ENCODE measurements around the gene HTRA3. TPM values are rescaled to one million over a fixed set of nuclear protein-coding genes. Genes with fewer than 3 reads are reported as not detected.

HTRA3 gene
- total RNA-seq, 1 experiment from 2014 or later, result 0.64 TPM

DNA sequence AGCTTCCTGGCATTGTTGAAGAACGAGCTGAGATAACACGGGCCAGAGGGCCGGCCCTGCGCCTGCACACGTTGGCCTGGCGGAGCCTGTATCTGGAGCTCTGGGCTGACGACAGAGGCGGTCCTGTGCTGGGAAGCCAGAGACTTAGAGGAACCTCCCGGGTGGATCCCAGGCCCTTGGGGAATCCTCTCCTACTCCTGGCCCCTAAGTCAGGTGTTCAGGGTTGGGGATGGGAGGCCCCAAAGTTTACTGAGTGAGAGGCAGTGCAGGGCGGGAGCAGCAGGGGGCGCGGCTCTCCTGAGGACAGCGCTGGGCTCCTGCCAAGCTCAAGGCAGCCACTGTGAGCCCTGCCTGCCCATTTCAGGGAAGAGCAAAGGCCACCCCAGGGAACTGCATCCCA, 2.5 kb upstream of the HTRA3 start:
- peaks cover 8% of the 10 kb centered on the region for H3K4me1 ChIP-seq (ENCODE audit: insufficient read depth, low read length, poor library complexity, severe bottlenecking)
- TF ChIP-seq, protein P1, sequence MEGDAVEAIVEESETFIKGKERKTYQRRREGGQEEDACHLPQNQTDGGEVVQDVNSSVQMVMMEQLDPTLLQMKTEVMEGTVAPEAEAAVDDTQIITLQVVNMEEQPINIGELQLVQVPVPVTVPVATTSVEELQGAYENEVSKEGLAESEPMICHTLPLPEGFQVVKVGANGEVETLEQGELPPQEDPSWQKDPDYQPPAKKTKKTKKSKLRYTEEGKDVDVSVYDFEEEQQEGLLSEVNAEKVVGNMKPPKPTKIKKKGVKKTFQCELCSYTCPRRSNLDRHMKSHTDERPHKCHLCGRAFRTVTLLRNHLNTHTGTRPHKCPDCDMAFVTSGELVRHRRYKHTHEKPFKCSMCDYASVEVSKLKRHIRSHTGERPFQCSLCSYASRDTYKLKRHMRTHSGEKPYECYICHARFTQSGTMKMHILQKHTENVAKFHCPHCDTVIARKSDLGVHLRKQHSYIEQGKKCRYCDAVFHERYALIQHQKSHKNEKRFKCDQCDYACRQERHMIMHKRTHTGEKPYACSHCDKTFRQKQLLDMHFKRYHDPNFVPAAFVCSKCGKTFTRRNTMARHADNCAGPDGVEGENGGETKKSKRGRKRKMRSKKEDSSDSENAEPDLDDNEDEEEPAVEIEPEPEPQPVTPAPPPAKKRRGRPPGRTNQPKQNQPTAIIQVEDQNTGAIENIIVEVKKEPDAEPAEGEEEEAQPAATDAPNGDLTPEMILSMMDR (conservative IDR thresholded peaks at IDR 0.05; ENCODE audit: low read depth, low read length), result peak; percentile 64
- TF ChIP-seq EZH2 (IDR thresholded peaks at IDR 0.05; ENCODE audit: borderline replicate concordance, low read depth, low read length, poor library complexity, severe bottlenecking), result no peak
- POLR2A ChIA-PET (ENCODE audit: low non-redundant PET), result no interaction called here
- H3K9me3 ChIP-seq (ENCODE audit: low read depth, low read length, poor library complexity, severe bottlenecking), result no peaks in the 10 kb centered on the region
- H3K4me3 ChIP-seq (ENCODE audit: low read depth, low read length, poor library complexity, severe bottlenecking), result no peak overlapping the region
- H3K27ac ChIP-seq (ENCODE audit: low read depth, low read length, poor library complexity, severe bottlenecking), result no peak overlapping the region
- peaks cover 25% of the 10 kb centered on the region for H3K27me3 ChIP-seq (replicated peaks; ENCODE audit: insufficient read depth, low read depth, low read length, poor library complexity)
- DNase-seq (ENCODE audit: low spot score), result peak; percentile 56
- no peaks in the 10 kb centered on the region for H3K36me3 ChIP-seq (ENCODE audit: insufficient read depth, low read length, poor library complexity, severe bottlenecking)
- intact Hi-C loops (cut with micrococcal nuclease; ENCODE audit: unreplicated experiment), result no loop called here
- CTCF ChIA-PET, result interaction anchor here (0.9 to 1.0 kb wide), 2 partner anchors 25 to 136 kb away, joined by 3 read pairs; no protein-coding TSS in a partner anchor
- no TSS peak for BruUV-seq (replicated peaks)

DNA sequence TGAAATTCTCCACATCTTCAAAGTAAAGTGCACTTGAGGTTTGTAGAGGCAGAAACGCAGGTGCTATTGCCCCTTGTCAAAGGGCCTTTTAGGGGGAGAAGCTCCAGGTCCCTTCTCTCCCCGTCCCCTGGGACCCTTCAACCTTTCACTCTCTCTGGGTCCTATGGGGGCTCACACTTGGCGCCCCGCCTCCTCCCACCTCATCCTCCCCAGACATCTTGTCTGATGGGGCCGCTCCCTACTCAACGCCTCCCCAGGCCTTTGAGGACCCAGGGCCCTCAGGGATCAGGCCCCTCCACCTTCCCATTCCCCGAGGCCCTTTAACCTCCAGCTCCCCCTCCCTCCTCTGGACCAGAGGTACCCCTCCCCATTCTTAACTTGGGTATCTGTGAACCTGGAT, 1.3 kb upstream of the HTRA3 start:
- Histone ChIP-seq H3K27ac (ENCODE audit: low read depth, low read length, poor library complexity, severe bottlenecking) (no peak overlapping the region), H3K9me3 (ENCODE audit: low read depth, low read length, poor library complexity, severe bottlenecking) (no peaks in the 10 kb centered on the region), H3K36me3 (ENCODE audit: insufficient read depth, low read length, poor library complexity, severe bottlenecking) (no peaks in the 10 kb centered on the region), H3K27me3 (replicated peaks; ENCODE audit: insufficient read depth, low read depth, low read length, poor library complexity) (peaks cover 25% of the 10 kb centered on the region), H3K4me3 (ENCODE audit: low read depth, low read length, poor library complexity, severe bottlenecking) (no peak overlapping the region), H3K4me1 (ENCODE audit: insufficient read depth, low read length, poor library complexity, severe bottlenecking) (peaks cover 8% of the 10 kb centered on the region)
- ChIA-PET CTCF (no interaction called here), POLR2A (ENCODE audit: low non-redundant PET) (no interaction called here)
- DNase-seq (ENCODE audit: low spot score), result no peak
- TF ChIP-seq, protein P1 (conservative IDR thresholded peaks at IDR 0.05; ENCODE audit: low read depth, low read length), result no peak
- TF ChIP-seq EZH2 (IDR thresholded peaks at IDR 0.05; ENCODE audit: borderline replicate concordance, low read depth, low read length, poor library complexity, severe bottlenecking), result no peak
- intact Hi-C loops (cut with micrococcal nuclease; ENCODE audit: unreplicated experiment), result no loop called here
- no TSS peak for BruUV-seq (replicated peaks)

DNA sequence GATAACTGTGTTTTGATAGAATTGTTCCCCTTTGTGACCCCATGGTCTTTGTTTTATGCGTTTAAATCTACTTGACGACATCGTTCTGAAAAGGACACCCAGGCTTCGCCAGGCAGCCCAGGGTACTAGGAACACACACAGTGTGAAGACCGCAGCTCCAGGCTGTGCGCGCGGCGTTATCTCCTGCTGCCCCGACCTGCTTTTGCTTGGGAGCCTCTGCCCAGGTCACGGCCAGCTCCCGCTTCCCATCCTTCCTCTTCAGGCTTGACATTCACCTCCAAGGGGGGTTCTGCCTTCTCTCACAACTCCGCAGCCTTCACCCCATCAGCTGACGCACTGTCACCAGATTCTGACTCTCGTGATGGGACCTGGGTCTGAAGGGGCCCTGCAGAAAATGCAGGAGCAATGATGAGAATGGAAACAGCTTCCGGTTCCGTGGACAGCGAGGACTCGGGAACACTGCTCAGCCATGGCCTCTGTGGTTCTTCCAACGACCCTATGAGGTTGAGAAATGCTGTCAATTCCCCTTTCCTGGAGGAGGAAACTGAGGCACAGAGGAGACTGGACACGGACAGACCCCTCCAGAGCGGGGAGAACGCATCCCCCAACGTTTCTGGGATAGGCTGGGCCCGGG, 536 bp upstream of the HTRA3 start:
- no peak for DNase-seq (ENCODE audit: low spot score)
- no peaks in the 10 kb centered on the region for H3K9me3 ChIP-seq (ENCODE audit: low read depth, low read length, poor library complexity, severe bottlenecking)
- ChIA-PET CTCF (no interaction called here), POLR2A (ENCODE audit: low non-redundant PET) (no interaction called here)
- no TSS peak for BruUV-seq (replicated peaks)
- TF ChIP-seq, protein P1 (conservative IDR thresholded peaks at IDR 0.05; ENCODE audit: low read depth, low read length), result no peak
- no peak for TF ChIP-seq EZH2 (IDR thresholded peaks at IDR 0.05; ENCODE audit: borderline replicate concordance, low read depth, low read length, poor library complexity, severe bottlenecking)
- H3K36me3 ChIP-seq (ENCODE audit: insufficient read depth, low read length, poor library complexity, severe bottlenecking), result no peaks in the 10 kb centered on the region
- intact Hi-C loops (cut with micrococcal nuclease; ENCODE audit: unreplicated experiment), result no loop called here
- H3K4me3 ChIP-seq (ENCODE audit: low read depth, low read length, poor library complexity, severe bottlenecking), result no peak overlapping the region
- H3K27ac ChIP-seq (ENCODE audit: low read depth, low read length, poor library complexity, severe bottlenecking), result no peak overlapping the region
- peaks cover 9% of the 10 kb centered on the region for H3K4me1 ChIP-seq (ENCODE audit: insufficient read depth, low read length, poor library complexity, severe bottlenecking)
- H3K27me3 ChIP-seq (replicated peaks; ENCODE audit: insufficient read depth, low read depth, low read length, poor library complexity), result peaks cover 25% of the 10 kb centered on the region
